ENCODE data around the gene TMEM131L.
"Not testable (repeated sequence)": the region's sequence is repeated elsewhere in the genome, so short reads cannot be mapped to it uniquely, and the experiment has no call there.

TMEM131L gene

GRCh38 chr4:153447175-153447905, 18.8 kb upstream of the TMEM131L start:
- no peak for DNase-seq

GRCh38 chr4:153448003-153448731, 18.0 kb upstream of the TMEM131L start:
- DNase-seq, result no peak

GRCh38 chr4:153449338-153449737, 16.8 kb upstream of the TMEM131L start:
- DNase-seq, result no peak

GRCh38 chr4:153450544-153450917, 15.6 kb upstream of the TMEM131L start:
- no peak for DNase-seq

GRCh38 chr4:153451145-153451544, 15.0 kb upstream of the TMEM131L start:
- DNase-seq, result not testable (repeated sequence)

- peak; percentile 63 for DNase-seq
These were observed 14.1 kb upstream of the TMEM131L start for GRCh38 chr4:153451911-153452657.

GRCh38 chr4:153452658-153453378, 13.3 kb upstream of the TMEM131L start:
- no peak for DNase-seq

- peak; percentile 34 for DNase-seq
These were observed 12.8 kb upstream of the TMEM131L start for GRCh38 chr4:153453402-153453801.

- no peak for DNase-seq
These were observed 7.2 kb upstream of the TMEM131L start for GRCh38 chr4:153458969-153459368.

- not testable (repeated sequence) for DNase-seq
These were observed 4.6 kb upstream of the TMEM131L start for GRCh38 chr4:153461549-153461948.

- no peak for DNase-seq
These were observed 2.1 kb upstream of the TMEM131L start for GRCh38 chr4:153464068-153464467.

GRCh38 chr4:153465140-153465539, 1.0 kb upstream of the TMEM131L start:
- peak; percentile 49 for DNase-seq

GRCh38 chr4:153465615-153466080, 512 bp upstream of the TMEM131L start:
- no peak for DNase-seq

GRCh38 chr4:153466949-153467896, 1.1 kb downstream of the TMEM131L start:
- DNase-seq, result no peak

GRCh38 chr4:153467897-153468262, 1.7 kb downstream of the TMEM131L start:
- no peak for DNase-seq

- DNase-seq, result no peak
These were observed 2.4 kb downstream of the TMEM131L start for GRCh38 chr4:153468587-153468986.

GRCh38 chr4:153469031-153469430, 2.9 kb downstream of the TMEM131L start:
- DNase-seq, result no peak

- DNase-seq, result not testable (repeated sequence)
These were observed 5.0 kb downstream of the TMEM131L start for GRCh38 chr4:153471071-153471697.

GRCh38 chr4:153471698-153472093, 5.5 kb downstream of the TMEM131L start:
- no peak for DNase-seq

GRCh38 chr4:153472122-153473037, 6.2 kb downstream of the TMEM131L start:
- peak; percentile 70 for DNase-seq
